GM18867 (cell line): ENCODE results near the gene MET.
"Not testable (repeated sequence)": the region's sequence is repeated elsewhere in the genome, so short reads cannot be mapped to it uniquely, and the experiment has no call there.

ENCODE experiments used
- ATAC-seq: cut with Tn5 transposase; IDR thresholded peaks from one replicate; pipeline ENCODE4 v1.9.1; 2021; ENCODE audit warnings: mild to moderate bottlenecking, moderate library complexity; ENCODE audit not compliant: unreplicated experiment

The MET gene

GRCh38 chr7:116804471-116804870 lies 132.5 kb downstream of the MET start:
- ATAC-seq = no peak

- ATAC-seq = no peak
Observed at GRCh38 chr7:116805100-116805544, 133.1 kb downstream of the MET start.

GRCh38 chr7:116806046-116806944 lies 134.3 kb downstream of the MET start:
- ATAC-seq = no peak

DNA sequence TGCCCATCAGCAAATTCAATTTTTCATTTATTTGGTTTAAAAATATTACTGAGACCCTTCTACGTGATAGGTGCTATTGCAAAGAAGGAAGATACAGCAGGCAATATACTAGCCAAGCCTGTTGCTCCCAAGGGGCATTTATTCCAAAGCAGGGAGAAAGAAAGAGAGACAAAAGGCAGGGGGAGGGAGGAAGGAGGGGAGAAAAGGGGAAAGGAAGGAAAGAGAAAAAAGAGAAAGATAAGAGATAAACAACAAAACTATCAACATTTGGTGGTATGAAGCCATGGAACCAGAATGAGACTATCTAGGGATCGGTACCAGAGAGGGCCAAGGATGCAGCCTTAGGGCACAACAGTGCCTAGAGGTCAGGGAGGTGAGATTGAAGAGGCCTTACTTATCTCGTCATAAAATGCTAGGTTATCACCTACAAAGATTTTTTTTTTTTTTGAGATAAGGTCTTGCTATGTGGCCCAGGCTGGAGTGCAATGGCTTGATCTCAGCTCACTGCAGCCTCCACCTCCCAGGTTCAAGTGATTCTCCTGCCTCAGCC lies 135.1 kb downstream of the MET start:
- no peak for ATAC-seq

GRCh38 chr7:116809636-116810266 lies 137.8 kb downstream of the MET start:
- peak; percentile 74 for ATAC-seq

DNA sequence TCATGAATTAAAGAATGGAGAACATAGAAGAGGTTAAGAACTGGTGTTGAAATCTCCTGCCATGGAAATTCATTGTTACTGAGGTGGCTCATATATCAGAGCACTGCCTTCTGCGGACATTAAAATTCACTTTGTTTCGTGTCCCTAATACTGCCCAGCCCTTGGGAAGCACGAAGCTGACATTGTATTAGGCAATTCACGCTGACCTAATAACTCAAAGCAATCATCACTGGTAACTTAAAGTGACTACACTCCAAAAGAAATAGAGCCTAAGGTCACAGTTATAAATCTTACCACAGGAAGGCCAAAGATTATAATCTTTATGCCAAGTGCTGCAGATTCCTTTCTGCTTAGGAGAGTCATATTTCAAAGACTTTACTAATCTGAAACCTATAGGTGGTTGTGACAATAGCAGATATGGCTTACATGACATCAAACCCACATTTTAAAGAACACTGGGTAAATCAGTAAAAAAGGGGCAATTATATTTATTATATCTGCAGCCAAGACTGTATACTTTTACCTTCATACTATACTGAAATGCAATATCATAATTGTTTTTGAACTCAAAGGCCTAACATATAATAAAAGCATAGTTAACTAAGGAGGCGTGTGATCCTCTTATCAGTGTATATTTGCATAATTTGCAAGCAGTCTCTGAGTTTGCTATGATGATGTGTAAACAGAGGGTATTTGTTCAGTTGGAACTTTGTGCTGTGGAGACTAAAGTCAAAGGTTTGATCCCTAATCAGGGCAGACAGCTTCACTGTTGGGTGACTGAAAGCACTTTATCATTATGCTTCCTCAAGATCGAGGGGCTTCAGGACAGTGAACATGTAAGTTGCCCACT lies 138.5 kb downstream of the MET start:
- no peak for ATAC-seq

DNA sequence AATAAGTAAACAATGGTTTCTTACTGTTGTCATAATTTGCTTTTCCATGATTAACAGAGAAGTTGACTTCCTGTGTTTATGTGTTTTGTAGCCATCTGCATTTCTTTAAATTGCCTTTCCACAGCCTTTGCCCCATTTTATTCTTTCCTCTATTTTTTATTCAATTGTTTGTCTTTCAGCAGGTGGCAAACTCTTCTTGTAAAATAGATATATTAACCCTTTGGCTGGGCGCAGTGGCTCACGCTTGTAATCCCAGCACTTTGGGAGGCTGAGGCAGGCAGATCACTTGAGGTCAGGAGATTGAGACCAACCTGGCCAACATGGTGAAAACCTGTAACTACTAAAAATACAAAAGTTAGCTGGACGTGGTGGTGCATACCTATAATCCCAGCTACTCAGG lies 139.8 kb downstream of the MET start:
- ATAC-seq = no peak

- no peak for ATAC-seq
Observed at GRCh38 chr7:116812860-116813259, 140.9 kb downstream of the MET start.

GRCh38 chr7:116813371-116813770 lies 141.4 kb downstream of the MET start:
- ATAC-seq = not testable (repeated sequence)

DNA sequence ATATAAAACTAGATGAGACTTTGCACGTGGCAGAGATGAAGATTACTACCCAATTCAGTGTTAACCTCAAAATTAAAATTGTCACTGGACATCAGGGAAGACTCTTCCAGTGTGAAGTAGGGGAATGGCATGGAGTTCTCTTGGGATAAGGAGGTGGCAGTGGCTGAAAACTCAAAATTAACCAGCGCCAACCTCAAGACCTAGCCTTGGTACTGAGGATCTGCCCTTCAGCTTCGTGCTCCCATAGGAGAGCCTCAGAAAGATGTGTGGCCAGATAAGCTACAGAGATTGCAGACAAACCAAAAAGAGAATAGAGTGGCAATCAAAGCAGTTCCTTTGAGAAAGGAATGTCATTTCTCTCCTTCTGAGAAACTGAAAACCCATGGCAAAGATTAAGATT lies 143.0 kb downstream of the MET start:
- ATAC-seq = no peak

DNA sequence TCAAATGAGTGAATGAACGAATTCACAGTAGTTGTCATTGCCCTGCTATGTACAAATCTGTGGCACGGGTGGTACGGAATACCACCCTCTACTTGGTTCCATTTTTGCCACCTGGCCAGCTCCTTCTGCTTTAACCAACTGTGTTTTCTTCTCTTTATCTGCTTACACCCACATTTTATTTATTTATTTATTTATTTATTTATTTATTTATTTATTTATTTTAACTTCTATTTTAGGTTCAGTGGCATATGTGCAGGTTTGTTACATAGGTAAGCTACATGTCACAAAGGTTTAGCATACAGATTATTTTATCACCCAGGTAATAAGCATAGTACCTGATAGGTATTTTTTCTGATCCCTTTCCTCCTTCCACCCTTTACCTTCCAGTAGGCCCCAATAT lies 148.2 kb downstream of the MET start:
- no peak for ATAC-seq

DNA sequence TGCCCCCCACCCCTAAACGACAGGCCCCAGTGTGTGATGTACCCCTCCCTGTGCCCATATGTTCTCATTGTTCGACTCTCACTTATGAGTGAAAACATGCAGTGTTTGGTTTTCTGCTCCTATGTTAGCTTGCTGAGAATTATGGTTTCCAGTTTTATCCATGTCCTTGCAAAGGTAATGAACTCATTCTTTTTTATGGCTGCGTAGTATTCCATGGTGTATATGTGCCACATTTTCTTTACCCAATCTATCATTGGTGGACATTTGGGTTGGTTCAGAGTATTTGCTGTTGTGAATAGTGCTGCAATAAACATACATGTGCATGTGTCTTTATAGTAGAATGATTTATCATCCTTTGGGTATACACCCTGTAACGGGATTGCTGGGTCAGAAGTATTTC lies 149.7 kb downstream of the MET start:
- not testable (repeated sequence) for ATAC-seq

- no peak for ATAC-seq
Observed at GRCh38 chr7:116824449-116824848, 152.5 kb downstream of the MET start.

- ATAC-seq = no peak
Observed at GRCh38 chr7:116828281-116828680, 156.3 kb downstream of the MET start.

GRCh38 chr7:116829041-116829440 lies 157.0 kb downstream of the MET start:
- ATAC-seq = no peak

DNA sequence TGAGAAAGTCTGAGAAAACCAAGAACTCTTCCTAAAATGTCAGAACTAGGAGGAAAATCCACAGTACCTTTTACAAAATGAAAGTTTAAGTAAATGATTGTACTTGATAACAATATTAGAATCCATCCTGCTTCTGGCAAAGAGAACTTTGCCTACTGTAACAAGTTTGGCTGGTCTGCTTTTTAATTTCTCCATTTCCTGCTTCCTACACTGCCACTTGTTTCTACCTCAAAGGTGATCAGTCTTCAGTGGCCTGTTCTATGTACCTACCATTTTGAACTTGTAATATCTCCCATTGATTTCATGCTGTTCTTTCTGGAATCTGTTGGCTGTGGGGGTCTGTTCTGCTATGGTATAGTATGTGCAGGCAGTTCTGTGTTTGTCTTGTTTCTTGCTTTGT lies 157.5 kb downstream of the MET start:
- no peak for ATAC-seq

DNA sequence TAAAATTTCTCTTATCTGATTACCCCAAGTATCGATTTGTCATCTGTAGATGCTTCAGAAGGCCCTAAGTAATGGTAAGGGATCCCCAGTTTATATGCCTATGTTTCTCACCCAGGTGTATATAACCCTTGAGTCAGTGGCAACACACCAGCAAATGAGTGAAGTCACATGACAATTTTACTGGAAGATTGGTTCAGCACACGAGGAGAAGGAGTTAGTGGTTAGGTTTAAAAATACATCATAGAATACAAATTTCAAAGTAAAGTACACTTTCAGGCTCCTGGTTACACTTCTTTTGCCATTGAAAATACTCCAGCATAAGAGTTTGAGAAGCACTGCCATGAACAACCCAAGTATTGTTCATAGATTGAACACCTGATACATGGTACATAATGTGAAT lies 160.7 kb downstream of the MET start:
- no peak for ATAC-seq

- ATAC-seq = no peak
Observed at GRCh38 chr7:116834815-116835504, 163.0 kb downstream of the MET start.

GRCh38 chr7:116836048-116836447 lies 164.1 kb downstream of the MET start:
- ATAC-seq = no peak

GRCh38 chr7:116836911-116837310 lies 164.9 kb downstream of the MET start:
- ATAC-seq = no peak
